GM12874 (cell line): ENCODE data around the gene KIRREL3.

ENCODE experiments used
- CTCF ChIP-seq: IDR thresholded peaks from 2 replicates; pipeline ENCODE4 v1.5.1; 2011; ENCODE audit warnings: low read depth, mild to moderate bottlenecking, control low read depth, low read length, moderate library complexity; ENCODE audit not compliant: insufficient read depth

KIRREL3 gene

DNA sequence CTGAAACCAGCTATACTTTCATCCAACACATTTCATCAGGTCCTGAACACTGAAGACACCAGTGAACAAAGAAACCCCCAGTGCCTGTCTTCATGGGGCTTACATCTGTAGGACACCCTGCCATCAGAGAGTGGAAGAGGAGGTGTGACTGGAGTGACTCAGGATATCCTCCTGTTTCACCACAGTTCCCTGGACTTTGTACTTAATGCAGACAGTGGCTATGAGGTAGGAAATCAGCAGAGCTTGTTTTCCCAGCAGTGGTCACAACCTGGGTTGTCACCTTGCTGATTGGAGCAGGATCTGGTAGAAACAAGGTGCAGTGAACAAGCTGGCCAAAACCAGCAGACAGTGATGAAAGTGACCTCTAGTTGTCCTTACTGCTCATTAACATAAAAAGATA, 128.8 kb downstream of the KIRREL3 start:
- TF ChIP-seq CTCF = no peak

DNA sequence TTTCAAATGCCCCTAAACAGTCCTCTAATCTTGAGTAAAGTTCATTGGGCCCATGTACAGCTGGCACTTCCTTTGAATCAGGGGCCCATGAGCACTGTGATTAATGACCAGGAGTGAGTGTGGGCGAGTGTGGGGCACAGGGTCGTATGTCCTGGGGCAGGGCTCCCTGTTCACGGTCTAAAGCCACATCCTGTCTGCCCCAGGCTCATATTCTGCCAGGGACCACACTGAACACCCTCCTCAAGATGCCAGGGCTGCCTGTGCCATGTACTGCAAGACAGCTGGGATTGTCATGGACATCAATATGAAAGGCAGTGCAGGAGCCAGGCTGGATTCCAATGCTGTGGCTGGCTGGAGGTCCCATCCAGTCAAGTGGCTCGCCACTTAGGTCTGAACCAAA, 130.5 kb downstream of the KIRREL3 start:
- no peak for TF ChIP-seq CTCF

DNA sequence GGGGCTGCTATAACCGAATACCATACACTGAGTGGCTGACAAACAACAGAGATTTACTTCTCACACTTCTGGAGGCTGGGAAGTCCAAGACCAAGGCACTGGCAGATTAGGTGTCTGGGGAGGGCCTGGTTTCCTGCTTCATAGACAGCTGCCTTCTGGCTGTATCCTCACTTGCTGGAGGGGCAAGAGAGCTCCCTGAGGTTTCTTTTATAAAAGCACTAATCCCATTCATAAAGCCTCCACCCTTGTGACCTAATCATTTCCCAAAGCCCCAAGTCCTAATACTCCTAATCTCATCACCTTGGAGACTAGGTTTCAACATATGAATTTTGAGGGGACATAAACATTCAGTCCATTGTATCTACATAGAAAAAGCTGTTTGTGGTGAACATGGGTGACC, 131.8 kb downstream of the KIRREL3 start:
- no peak for TF ChIP-seq CTCF

DNA sequence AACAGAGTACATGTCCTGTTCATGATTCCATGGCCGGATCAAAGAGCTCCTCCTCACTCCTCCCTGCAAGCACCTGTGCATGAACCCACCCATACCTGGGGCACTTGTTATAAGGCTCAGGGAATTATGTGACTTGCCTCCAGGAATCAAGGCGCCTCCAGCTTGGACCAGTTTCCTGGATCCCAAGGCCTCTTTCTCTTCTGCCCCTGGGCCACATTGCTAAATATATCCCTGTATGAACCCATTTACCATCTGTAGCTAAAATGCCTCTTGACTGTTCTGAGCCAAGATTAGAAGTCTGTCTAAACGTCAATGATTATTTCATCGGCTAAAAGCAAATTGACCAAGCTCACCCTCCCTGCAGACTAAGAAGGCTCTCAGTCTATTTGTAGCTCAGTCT, 135.6 kb downstream of the KIRREL3 start:
- TF ChIP-seq CTCF = no peak

DNA sequence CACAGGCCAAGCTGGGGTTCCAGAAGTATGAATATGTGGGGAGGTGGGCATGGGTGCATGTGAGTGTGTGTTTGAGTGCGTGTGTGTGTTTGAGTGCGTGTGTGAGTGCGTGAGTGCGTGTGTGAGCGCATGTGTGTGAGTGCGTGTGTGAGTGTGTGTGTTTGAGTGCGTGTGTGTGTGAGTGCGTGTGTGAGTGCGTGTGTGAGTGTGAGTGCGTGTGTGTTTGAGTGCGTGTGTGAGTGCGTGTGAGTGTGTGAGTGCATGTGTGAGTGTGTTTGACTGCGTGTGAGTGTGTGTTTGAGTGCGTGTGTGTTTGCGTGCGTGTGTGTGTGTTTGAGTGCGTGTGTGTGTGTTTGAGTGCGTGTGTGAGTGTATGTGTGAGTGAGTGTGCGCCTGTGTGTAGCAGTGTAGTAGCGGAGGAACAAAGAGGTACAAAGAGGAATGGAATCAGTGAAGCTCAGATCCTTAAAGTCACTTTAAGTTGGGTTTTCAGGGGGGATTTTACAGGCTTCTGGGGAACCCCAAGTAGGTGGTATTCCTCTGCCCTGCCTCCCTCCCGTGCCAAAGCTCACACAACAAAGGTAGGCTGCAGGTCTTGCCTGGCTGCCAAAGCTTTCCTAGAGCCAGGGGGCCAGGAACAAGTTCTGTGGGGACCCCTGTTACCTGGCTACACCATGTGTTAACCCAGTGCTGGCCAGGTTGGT, 137.1 kb downstream of the KIRREL3 start:
- no peak for TF ChIP-seq CTCF

- no peak for TF ChIP-seq CTCF
Observed at GRCh38 chr11:126862664-126863243, 137.8 kb downstream of the KIRREL3 start.

GRCh38 chr11:126861796-126862459, 138.6 kb downstream of the KIRREL3 start:
- no peak for TF ChIP-seq CTCF
